ENCODE measurements around the gene IGF1R.

The IGF1R gene

GRCh38 chr15:98666841-98667240 is 18.5 kb downstream of the IGF1R start:
- H3K36me3 ChIP-seq (ENCODE audit: control insufficient read depth, insufficient read depth, low read length): no peaks in the 10 kb centered on the region
- H3K4me1 ChIP-seq (ENCODE audit: control insufficient read depth, insufficient read depth, low read length): peaks cover 19% of the 10 kb centered on the region
- no peak overlapping the region for H3K9ac ChIP-seq (ENCODE audit: low read length)
- H3K9me3 ChIP-seq (ENCODE audit: control insufficient read depth, low read length): no peaks in the 10 kb centered on the region
- no peak overlapping the region for H3K4me3 ChIP-seq (ENCODE audit: low read length)
- H3K27me3 ChIP-seq (ENCODE audit: control insufficient read depth, insufficient read depth, low read length): no peaks in the 10 kb centered on the region

GRCh38 chr15:98667521-98668179 is 19.3 kb downstream of the IGF1R start:
- H3K27me3 ChIP-seq (ENCODE audit: control insufficient read depth, insufficient read depth, low read length): no peaks in the 10 kb centered on the region
- no peak overlapping the region for H3K4me3 ChIP-seq (ENCODE audit: low read length)
- H3K4me1 ChIP-seq (ENCODE audit: control insufficient read depth, insufficient read depth, low read length): peaks cover 19% of the 10 kb centered on the region
- H3K9me3 ChIP-seq (ENCODE audit: control insufficient read depth, low read length): no peaks in the 10 kb centered on the region
- no peak overlapping the region for H3K9ac ChIP-seq (ENCODE audit: low read length)
- no peaks in the 10 kb centered on the region for H3K36me3 ChIP-seq (ENCODE audit: control insufficient read depth, insufficient read depth, low read length)

GRCh38 chr15:98668566-98669308 is 20.4 kb downstream of the IGF1R start:
- Histone ChIP-seq H3K4me1 (ENCODE audit: control insufficient read depth, insufficient read depth, low read length) (peaks cover 19% of the 10 kb centered on the region), H3K9ac (ENCODE audit: low read length) (no peak overlapping the region)

GRCh38 chr15:98669638-98670037 is 21.3 kb downstream of the IGF1R start:
- Histone ChIP-seq H3K4me3 (ENCODE audit: low read length) (no peak overlapping the region), H3K36me3 (ENCODE audit: control insufficient read depth, insufficient read depth, low read length) (no peaks in the 10 kb centered on the region), H3K9me3 (ENCODE audit: control insufficient read depth, low read length) (no peaks in the 10 kb centered on the region), H3K9ac (ENCODE audit: low read length) (no peak overlapping the region), H3K4me1 (ENCODE audit: control insufficient read depth, insufficient read depth, low read length) (peaks cover 25% of the 10 kb centered on the region), H3K27me3 (ENCODE audit: control insufficient read depth, insufficient read depth, low read length) (no peaks in the 10 kb centered on the region)

More at GRCh38 chr15:98668566-98669308, 20.4 kb downstream of the IGF1R start:
- Histone ChIP-seq H3K27me3 (ENCODE audit: control insufficient read depth, insufficient read depth, low read length) (no peaks in the 10 kb centered on the region), H3K4me3 (ENCODE audit: low read length) (no peak overlapping the region), H3K36me3 (ENCODE audit: control insufficient read depth, insufficient read depth, low read length) (no peaks in the 10 kb centered on the region), H3K9me3 (ENCODE audit: control insufficient read depth, low read length) (no peaks in the 10 kb centered on the region)

- peaks cover 25% of the 10 kb centered on the region for H3K4me1 ChIP-seq (ENCODE audit: control insufficient read depth, insufficient read depth, low read length)
Observed at GRCh38 chr15:98671060-98672008, 23.0 kb downstream of the IGF1R start.

GRCh38 chr15:98673133-98673532 is 24.8 kb downstream of the IGF1R start:
- Histone ChIP-seq H3K27me3 (ENCODE audit: control insufficient read depth, insufficient read depth, low read length) (no peaks in the 10 kb centered on the region), H3K9ac (ENCODE audit: low read length) (no peak overlapping the region), H3K4me3 (ENCODE audit: low read length) (no peak overlapping the region), H3K36me3 (ENCODE audit: control insufficient read depth, insufficient read depth, low read length) (no peaks in the 10 kb centered on the region), H3K4me1 (ENCODE audit: control insufficient read depth, insufficient read depth, low read length) (peaks cover 25% of the 10 kb centered on the region), H3K9me3 (ENCODE audit: control insufficient read depth, low read length) (no peaks in the 10 kb centered on the region)

More at GRCh38 chr15:98671060-98672008, 23.0 kb downstream of the IGF1R start:
- H3K36me3 ChIP-seq (ENCODE audit: control insufficient read depth, insufficient read depth, low read length): no peaks in the 10 kb centered on the region
- no peaks in the 10 kb centered on the region for H3K27me3 ChIP-seq (ENCODE audit: control insufficient read depth, insufficient read depth, low read length)
- no peak overlapping the region for H3K4me3 ChIP-seq (ENCODE audit: low read length)
- H3K9me3 ChIP-seq (ENCODE audit: control insufficient read depth, low read length): no peaks in the 10 kb centered on the region
- no peak overlapping the region for H3K9ac ChIP-seq (ENCODE audit: low read length)

GRCh38 chr15:98674336-98674735 is 26.0 kb downstream of the IGF1R start:
- Histone ChIP-seq H3K4me3 (ENCODE audit: low read length) (no peak overlapping the region), H3K27me3 (ENCODE audit: control insufficient read depth, insufficient read depth, low read length) (no peaks in the 10 kb centered on the region), H3K36me3 (ENCODE audit: control insufficient read depth, insufficient read depth, low read length) (no peaks in the 10 kb centered on the region), H3K4me1 (ENCODE audit: control insufficient read depth, insufficient read depth, low read length) (peaks cover 18% of the 10 kb centered on the region), H3K9ac (ENCODE audit: low read length) (no peak overlapping the region), H3K9me3 (ENCODE audit: control insufficient read depth, low read length) (no peaks in the 10 kb centered on the region)

GRCh38 chr15:98676586-98677270 is 28.4 kb downstream of the IGF1R start:
- Histone ChIP-seq H3K36me3 (ENCODE audit: control insufficient read depth, insufficient read depth, low read length) (no peaks in the 10 kb centered on the region), H3K4me1 (ENCODE audit: control insufficient read depth, insufficient read depth, low read length) (peaks cover 6% of the 10 kb centered on the region), H3K9ac (ENCODE audit: low read length) (no peak overlapping the region), H3K9me3 (ENCODE audit: control insufficient read depth, low read length) (no peaks in the 10 kb centered on the region), H3K27me3 (ENCODE audit: control insufficient read depth, insufficient read depth, low read length) (no peaks in the 10 kb centered on the region), H3K4me3 (ENCODE audit: low read length) (no peak overlapping the region)

- no peaks in the 10 kb centered on the region for H3K9me3 ChIP-seq (ENCODE audit: control insufficient read depth, low read length)
- no peak overlapping the region for H3K4me3 ChIP-seq (ENCODE audit: low read length)
- no peaks in the 10 kb centered on the region for H3K27me3 ChIP-seq (ENCODE audit: control insufficient read depth, insufficient read depth, low read length)
- H3K4me1 ChIP-seq (ENCODE audit: control insufficient read depth, insufficient read depth, low read length): peaks cover 6% of the 10 kb centered on the region
- H3K36me3 ChIP-seq (ENCODE audit: control insufficient read depth, insufficient read depth, low read length): no peaks in the 10 kb centered on the region
- no peak overlapping the region for H3K9ac ChIP-seq (ENCODE audit: low read length)
Observed at GRCh38 chr15:98677345-98678059, 29.2 kb downstream of the IGF1R start.

- Histone ChIP-seq H3K36me3 (ENCODE audit: control insufficient read depth, insufficient read depth, low read length) (no peaks in the 10 kb centered on the region), H3K27me3 (ENCODE audit: control insufficient read depth, insufficient read depth, low read length) (no peaks in the 10 kb centered on the region), H3K9me3 (ENCODE audit: control insufficient read depth, low read length) (no peaks in the 10 kb centered on the region), H3K9ac (ENCODE audit: low read length) (no peak overlapping the region), H3K4me3 (ENCODE audit: low read length) (no peak overlapping the region), H3K4me1 (ENCODE audit: control insufficient read depth, insufficient read depth, low read length) (peaks cover 6% of the 10 kb centered on the region)
Observed at GRCh38 chr15:98678484-98678883, 30.1 kb downstream of the IGF1R start.

- no peaks in the 10 kb centered on the region for H3K36me3 ChIP-seq (ENCODE audit: control insufficient read depth, insufficient read depth, low read length)
Observed at GRCh38 chr15:98681061-98681460, 32.7 kb downstream of the IGF1R start.

More at GRCh38 chr15:98681061-98681460, 32.7 kb downstream of the IGF1R start:
- no peak overlapping the region for H3K9ac ChIP-seq (ENCODE audit: low read length)
- H3K9me3 ChIP-seq (ENCODE audit: control insufficient read depth, low read length): no peaks in the 10 kb centered on the region
- peaks cover 8% of the 10 kb centered on the region for H3K4me1 ChIP-seq (ENCODE audit: control insufficient read depth, insufficient read depth, low read length)
- H3K27me3 ChIP-seq (ENCODE audit: control insufficient read depth, insufficient read depth, low read length): no peaks in the 10 kb centered on the region
- no peak overlapping the region for H3K4me3 ChIP-seq (ENCODE audit: low read length)
